Stimulated activated CD4-positive, alpha-beta T cell treated with anti-CD3 and anti-CD28 coated beads, TNF-alpha, amount 100 ng/mL, for 48 hours (primary cell): ENCODE results near the gene CD9.
"Not testable (repeated sequence)": the region's sequence is repeated elsewhere in the genome, so short reads cannot be mapped to it uniquely, and the experiment has no call there.

ENCODE experiments used
- DNase-seq, 3 donors: peaks; one replicate each; pipeline ENCODE4 v3.0.0-alpha.2; 2020; ENCODE audit warnings: low read depth in 3 of 3

The CD9 gene

DNA sequence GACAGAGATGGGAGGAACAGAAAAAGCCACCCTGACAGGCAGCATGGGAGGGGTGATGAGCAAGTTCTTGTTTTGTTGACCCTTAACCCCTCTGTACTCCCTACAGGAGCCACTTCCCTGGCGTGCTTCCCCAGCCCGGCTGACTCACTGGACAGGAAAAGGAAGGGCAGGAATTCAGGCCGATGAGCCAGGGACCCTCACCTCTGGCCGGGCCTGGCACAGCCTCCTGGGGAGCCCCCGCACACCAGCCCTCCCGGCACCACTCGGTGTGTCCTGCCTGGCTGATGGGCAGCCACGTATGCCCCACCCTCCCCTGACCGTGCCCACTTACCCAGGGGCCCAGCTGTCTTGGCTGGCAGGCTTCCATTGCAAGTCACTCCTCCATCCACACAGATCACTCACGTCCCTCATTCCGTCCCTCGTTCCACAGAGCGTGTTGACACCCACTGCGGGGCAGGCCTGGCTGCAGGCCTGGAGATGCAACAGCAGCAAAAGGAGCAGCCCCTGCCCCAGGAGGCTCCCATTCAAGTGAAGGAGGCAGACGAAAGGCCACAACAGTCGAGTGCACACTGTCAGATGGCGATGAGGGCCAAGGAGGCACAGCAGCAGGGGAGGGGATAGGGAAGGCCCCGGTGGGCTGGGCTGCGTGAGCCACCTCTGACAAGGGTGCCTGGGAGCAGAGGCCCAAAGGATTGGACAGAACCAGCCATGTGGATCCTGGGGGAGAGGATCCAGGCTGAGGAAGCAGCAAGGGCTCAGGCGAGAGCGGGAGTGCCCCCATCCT lies 19.7 kb upstream of the CD9 start:
- DNase-seq = no peak

DNA sequence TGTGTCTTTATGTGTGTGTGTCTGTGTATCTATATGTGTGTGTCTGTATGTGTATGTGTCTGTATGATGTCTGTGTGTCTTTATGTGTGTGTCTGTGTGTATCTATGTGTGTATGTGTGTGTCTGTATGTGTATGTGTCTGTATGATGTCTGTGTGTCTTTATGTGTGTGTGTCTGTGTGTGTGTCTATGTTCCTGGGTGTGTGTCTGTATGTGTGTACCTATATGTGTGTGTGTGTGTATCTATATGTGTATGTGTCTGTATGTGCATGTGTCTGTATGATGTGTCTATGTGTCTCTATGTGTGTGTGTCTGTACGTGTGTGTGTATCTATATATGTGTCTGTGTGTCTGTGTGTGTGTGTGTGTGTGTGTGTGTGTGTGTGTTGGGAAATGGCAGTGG lies 19.0 kb upstream of the CD9 start:
- DNase-seq = no peak

DNA sequence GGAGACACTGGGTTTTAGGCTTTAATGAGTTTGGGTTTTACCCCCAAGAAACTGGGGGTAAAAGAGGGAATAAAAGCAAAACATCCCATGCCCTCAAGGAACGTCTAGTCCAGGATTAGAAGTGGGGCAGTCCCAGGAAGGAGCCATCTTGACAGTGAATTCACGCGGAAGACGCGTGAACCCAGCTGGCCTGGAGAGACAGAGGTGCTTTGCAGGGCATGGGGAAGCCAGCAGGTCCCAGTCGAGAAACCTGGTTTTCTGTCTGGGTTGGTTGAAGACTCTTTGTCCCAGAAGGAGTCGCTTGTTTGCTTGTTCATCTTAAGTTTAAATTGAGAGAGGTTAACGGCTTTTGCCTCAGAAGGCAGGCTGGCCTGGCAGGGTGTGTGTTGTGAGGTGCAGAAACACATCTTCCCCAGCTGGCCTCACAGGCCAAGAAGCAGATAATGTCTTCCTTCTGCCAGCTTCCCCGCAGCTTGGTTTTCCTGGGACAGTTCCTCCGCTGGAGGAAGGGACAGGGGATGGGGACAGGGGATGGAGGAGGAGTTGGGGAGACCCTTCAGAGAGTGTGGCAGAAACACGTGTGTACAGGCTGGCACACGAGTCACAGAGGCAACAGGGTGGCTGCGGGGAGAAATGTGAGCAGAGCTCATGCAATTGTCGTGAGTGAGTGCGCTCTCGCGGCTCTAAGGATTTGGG lies 18.5 kb upstream of the CD9 start:
- DNase-seq = no peak

DNA sequence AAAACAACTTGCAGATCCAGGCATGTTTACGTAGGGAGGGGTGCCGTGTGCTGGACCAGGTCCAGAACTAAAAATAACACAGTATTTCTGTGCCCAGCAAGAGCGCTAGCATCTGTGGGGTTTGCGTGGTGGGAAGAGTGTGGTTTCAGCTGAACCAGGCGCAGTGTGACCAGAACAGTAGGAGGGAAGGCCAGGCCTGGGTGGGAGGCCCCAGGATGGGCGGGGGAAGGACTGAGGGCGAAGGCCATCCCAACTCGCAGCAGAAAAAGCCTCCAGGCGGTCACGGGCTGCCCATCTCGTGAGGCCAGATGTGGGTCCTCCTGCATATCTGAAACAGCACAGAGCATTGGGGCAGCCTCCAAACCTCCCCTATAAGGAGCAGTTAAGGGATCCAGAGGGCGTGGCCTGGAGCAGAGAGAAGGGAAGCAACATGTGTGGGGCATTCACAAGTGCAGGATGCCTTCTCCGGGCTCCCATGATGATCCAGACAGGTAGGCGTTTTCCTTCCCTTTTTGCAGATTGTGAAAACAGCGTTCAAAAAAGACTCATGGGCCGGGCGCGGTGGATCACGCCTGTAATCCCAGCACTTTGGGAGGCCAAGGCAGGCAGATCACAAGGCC lies 17.8 kb upstream of the CD9 start:
- no peak for DNase-seq

DNA sequence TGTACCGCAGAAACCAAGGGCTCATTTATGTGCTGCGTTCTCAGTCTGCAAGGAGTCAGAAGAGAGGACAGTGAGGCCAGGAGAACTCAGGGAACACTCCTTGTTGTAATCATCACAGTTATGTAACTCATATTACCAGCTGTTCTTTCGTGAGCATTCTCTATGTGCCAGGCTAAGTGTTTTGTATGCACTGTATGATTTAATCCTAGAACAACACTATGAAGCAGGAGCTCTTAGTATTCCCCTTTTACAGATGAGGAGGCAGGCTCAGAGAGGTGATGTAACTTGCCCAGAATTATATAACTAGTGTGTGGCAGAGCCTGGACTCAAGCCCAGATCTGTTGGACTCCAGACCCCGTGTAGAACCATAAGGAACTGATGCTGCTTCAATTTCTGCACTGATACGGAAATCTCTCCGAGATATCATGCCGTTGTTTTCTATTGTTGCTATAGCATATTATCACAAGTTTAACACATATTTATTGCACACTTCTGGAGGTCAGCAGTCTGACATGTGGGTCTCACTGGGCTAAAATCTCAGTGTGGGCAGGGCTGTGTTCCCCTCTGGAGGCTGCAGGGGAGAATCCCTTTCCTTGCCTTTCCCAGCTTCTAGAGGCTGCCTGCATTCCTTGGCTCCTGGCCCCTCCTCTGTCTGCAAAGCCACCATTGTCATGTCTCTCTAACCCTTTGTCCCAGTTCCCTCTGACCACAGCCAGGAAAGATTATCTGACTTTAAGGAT lies 16.3 kb upstream of the CD9 start:
- no peak for DNase-seq

DNA sequence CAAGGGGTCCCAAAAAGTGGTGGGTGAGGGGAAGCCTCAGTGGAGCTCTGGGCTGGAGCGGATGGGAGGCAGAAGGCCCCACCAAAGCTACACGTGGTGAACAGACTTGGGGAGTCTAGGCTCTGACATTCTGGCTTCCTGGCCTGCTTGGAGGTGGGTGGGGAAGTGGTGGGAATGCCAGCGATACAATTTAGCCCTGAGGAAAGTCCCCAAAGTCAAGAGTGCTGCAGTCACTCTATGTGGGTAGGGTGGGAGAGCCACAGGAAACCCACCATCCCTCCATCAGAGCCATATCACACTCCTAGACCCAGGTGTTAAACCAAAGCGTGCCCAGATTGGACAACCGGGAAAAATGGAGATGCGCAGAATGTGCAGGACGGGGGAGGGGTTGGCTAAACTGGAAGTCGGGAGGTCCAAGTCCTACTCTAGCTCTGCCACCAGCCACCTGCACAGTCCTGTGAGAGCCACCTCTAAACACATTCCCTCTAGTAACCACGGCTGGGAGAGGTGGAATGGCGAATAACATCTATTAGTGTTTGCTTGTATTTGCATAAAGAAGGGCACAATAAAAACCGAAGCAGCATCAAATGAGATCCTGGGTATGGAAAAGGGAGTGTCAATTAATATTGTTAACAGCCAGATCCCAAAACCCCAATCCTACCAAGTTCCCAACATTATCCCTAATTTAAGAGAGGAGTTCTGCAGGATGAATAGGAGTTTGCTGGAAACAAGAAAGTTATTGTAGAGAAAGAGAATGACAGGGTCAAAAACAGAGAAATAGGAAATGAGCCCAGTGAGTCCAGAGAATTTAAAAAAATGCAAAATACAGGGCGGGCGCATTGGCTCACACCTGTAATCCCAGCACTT lies 14.0 kb upstream of the CD9 start:
- DNase-seq = no peak

DNA sequence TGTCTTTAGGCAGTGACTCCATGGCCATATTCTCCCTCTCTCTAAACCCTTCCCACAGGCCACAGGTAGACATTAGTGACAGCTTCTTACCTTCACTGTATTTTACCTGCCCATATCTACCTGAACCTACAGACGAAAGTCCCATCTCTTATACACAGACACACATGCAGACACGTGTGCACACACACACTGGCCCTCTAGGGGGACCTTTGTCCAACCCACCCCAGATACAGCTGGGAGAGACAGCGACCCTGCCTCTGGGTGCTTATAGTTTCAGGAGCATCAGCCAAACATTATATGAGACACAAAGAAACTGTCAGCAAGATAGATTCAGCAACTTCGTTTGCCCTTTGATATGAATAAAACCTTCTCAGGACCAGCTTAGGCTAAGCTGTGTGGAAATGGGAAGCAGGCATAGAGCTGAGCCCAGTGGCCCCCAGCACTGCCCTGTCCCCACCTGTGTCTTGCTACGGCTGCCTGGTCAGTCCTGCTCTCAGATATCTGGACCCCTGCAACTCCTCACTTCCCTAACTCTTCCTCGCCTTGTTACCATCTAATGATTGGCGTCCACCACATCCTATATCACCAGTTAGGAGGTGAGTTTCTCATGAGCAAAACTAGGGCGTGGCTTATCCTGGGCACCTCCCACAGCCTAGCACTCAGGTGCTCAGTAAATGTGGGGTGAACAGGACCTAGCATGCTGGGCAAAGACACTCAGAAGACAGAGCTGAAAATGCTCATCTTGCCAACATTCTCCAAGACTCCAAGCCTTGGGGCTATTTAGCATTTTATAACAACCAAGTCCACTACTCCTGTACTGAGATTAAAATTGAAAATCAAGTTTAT lies 12.0 kb upstream of the CD9 start:
- DNase-seq = no peak

DNA sequence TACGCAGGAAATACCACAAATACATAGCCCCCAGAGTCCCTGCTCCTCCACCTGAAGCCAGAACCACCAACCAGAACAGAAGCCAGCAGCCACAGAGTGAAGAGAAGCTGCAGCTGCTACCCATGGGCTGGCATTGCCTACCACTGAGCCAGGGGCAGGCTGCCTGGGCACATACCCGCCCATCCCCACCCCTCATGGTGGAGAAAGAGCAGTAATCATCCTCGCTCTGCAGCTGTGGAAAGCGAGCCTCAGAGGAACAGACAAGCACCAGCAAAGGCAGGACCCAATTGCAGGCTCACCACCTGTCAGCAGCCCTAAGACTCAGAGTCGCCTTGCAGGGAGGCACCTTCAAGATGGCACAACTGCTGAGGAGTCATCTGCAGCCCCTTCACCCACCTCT lies 11.2 kb upstream of the CD9 start:
- DNase-seq = no peak

DNA sequence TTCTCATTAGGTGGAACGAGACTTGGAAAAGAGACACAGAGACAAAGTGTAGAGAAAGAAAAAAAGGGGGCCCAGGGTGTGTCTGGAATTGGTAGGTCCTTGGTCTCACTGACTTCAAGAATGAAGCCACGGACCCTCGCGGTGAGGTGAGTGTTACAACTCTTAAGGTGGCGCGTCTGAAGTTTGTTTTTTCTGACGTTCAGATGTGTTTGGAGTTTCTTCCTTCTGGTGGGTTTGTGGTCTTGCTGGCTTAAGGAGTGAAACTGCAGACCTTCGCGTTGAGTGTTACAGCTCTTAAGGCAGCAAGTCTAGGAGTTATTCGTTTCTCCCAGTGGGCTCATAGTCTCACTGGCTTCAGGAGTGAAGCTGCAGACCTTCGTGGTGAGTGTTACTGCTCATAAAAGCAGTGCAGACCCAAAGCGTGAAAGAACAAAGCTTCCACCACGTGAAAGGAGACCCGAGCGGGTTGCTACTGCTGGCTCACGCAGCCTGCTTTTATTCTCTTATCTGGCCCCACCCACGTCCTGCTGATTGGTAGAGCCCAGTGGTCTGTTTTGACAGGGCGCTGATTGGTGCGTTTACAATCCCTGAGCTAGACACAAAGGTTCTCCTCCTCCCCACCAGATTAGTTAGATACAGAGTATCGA lies 10.1 kb upstream of the CD9 start:
- not testable (repeated sequence) for DNase-seq

DNA sequence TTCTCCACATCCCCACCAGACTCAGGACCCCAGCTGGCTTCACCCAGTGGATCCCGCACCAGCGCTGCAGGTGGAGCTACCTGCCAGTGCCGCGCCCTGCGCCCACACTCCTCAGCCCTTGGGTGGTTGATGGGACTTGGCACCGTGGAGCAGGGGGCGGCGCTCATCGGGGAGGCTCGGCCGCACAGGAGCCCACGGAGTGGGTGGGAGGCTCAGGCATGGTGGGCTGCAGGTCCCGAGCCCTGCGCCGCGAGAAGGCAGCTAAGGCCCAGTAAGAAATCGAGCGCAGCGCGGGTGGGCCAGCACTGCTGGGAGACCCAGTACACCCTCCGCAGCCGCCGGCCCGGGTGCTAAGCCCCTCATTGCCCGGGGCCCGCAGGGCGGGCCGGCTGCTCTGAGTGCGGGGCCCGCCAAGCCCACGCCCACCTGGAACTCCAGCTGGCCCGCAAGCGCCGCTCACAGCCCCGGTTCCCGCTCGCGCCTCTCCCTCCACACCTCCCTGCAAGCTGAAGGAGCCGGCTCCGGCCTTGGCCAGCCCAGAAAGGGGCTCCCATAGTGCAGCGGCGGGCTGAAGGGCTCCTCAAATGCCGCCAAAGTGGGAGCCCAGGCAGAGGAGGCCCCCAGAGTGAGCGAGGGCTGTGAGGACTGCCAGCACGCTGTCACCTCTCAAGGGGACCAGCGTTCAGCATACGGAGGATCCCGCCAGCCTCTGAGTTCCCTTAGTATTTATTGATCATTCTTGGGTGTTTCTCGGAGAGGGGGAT lies 9.3 kb upstream of the CD9 start:
- DNase-seq = not testable (repeated sequence)

DNA sequence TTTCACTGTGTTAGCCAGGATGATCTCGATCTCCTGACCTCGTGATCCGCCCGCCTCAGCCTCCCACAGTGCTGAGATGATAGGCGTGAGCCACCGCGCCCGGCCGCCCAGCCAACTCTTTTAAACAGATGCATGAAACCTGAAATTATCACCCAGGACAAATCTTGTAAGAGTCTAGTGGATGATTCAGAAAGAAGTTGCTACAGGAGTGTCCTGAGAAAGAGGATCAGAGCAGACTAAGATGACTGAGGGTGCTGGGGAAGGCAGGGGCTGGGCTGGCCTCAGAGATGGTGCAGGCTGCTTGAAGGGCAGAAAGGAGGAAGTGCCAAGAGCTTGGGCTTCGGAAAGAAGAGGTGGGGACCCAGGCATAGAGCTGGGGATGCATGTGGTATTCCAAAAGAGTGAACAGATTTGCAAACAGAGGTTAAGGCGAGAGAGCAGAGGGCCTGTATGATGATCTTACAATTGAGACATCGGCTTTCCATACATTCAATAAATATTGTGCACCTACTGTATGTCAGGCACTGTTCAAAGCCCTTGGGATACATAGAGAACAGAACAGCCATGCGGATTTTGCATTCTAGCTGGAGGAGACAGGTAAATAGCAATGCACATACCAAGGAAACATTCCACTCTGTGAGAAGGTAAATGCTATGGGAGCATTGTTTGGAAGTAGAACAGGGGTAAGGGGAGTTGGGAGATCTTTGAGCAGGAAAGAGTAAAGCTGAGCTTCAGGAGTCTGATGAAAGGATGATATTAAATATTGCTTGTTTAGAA lies 7.4 kb upstream of the CD9 start:
- DNase-seq = no peak

DNA sequence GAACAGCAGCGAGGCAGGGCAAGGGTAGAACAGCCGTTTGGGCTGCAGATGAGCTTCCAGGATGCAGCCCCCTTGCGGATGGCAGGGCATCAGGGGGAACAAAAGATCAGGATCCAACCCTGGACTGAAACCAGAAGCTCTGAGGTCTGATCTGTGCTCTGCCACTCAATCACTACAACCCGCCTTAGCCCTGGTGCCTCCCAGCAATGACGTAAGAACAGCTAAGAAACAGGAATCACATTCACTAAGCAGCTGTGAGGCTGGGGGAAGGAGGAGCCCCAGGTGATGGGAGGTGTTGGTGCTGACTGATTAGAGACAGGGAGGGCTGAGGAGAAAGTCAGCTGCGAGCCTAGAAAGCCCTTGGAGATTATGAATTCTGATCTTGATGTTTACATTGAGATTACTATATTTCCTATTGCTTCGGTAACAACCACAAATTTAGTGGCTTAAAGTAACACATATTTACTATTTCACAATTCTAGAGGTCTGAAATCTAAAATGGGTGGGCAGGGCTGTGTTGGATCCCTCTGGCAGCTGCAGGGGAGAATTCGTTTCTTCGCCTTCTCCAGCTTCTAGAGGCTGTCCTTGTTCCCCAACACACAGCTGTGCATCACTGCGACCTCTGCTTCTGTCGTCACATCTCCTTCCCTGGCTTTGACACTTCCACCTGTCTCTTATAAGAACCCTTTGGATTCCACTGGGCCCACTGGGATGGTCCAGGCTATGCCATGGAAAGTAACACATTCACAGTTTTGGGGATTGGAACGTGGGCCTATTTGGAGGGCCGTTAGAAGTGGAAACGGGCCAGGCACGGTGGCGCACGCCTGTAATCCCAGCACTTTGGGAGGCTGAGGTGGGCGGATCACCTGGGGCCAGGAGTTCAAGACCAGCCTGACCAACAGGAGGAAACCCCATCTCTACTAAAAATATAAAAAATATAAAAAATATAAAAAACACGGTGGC lies 6.1 kb upstream of the CD9 start:
- no peak for DNase-seq

DNA sequence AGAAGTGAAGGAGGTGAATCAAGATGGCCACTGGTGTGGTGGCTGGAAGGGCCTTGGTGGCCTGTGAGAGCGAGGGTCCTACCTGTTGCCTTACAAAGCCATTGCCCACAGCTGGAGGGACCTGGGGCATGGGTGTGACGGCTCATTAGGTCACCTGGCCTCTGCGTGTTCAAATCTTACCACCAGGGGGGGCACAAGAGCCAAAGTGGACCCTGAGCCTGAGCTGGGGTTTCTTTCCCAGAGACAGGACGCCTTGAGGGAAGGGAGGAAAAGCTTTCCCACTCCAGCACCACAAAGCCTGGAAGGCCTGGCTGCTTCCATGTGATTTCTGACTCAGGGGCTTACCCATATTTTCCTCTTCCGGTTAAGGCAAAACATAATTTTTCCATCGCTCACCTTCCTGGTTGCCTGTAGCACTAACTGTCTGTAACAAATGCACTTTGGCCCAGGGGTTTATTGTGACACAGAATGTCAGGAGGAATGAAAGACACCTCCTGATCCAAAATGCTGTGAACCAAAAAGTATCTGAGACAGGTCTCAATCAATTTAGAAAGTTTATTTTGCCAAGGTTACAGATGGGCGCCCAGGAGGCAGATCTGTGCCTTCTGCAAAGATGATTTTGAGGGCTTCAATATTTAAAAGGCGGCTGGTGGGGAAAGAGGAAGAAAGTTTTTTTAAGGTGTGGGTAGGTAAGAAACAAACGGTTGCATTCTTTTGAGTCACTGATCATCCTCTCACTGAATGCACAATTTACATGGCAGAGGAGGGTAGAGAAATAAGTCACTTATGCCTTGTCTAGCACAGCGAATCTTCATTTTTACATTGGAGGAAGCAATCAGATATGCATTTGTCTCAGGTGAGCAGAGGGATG lies 4.3 kb upstream of the CD9 start:
- DNase-seq = peak; percentile 51 to 71 (median 65)

DNA sequence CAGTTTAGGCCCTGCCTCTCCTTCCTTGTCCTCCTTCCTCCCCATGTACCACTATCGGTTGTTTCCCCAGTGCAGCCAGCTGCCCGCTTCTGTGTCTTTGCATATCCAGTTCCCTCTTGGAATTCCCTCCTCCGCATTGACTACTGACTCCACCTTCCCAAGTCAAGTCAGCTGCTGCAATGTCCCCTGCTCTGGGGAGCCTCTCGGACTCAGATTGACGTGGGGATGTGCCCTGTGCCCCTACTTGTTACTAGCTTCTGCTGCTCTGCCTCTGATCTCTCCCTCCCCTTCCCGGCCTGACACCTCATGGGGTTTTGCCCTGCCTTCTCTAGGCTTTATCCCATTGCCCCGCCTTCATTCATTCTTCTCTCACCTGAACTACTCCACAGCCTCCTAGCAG lies 2.1 kb upstream of the CD9 start:
- no peak for DNase-seq

DNA sequence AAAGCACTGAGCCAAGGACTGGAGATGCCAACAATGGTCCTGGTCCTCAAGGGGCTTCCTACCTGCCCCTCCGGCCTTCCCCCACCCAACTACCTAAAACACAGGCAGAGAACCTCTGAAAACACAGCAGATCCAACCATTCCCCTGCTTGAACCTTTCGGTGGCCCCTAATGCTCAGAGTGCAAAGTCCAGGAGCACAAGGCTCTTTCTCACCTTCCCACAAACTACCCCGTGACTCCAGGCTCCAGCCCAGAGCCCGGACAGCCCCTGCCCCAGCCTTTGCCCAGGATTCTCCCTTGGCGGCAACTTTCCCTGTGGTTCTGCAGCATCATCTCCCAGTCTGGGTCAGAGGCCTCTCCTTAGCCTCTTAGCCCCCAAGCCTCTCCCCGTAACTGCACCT lies 1.6 kb upstream of the CD9 start:
- no peak for DNase-seq

DNA sequence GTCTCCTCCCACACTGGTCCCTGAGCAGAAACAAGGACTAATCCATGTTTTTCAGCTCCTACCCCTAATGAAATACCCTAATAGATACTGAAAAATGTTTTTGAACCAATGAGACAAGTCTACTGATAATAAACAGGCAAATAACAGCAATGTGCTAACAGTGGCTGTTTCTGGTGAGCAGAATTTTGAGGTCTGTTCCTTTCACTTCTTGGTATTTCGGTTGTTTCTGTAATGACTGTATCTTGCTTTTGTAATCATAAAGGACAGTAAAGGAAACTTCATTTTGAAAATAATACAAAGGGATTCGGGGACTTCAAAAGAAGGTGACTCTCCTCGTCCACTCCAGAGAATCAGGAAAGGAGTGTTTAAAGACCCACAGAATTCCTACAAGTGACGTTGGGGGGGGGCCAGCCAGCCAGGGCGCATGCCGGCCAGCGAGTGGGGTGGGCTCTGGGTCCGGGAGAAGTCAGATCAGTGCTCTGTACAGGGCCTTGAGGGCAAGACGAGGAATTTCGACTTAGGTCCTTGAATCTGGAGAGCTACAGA lies 1.1 kb upstream of the CD9 start:
- no peak for DNase-seq
